ENCODE measurements around the gene KRT85.

Gene KRT85

GRCh38 chr12:52405922-52406385 lies 38.7 kb upstream of the KRT85 start, which contains the start of gene KRT82:
TSS of gene KRT82 (minus strand) at chr12:52406335. CDS start at chr12:52406277, 58 bp downstream.
- no peak for TF ChIP-seq TAF1 (IDR thresholded peaks at IDR 0.05; ENCODE audit: low read depth, low read length)
- TF ChIP-seq POLR2A (IDR thresholded peaks at IDR 0.05; ENCODE audit: low read depth, low read length), result no peak
- TF ChIP-seq SPI1 (IDR thresholded peaks at IDR 0.05; ENCODE audit: low read depth, low read length), result no peak
- no peak for TF ChIP-seq POU2F2 (IDR thresholded peaks at IDR 0.05; ENCODE audit: low read depth, low read length)
- no peak for TF ChIP-seq POLR2AphosphoS5 (IDR thresholded peaks at IDR 0.05; ENCODE audit: low read depth, low read length)
- no peak for TF ChIP-seq PAX5 (IDR thresholded peaks at IDR 0.05; ENCODE audit: insufficient read depth, low read length, severe bottlenecking)
- DNase-seq (ENCODE audit: insufficient read length, low spot score) (no peak), FAIRE-seq (no peak)

- DNase-seq (ENCODE audit: insufficient read length, low spot score) (no peak), FAIRE-seq (no peak)
- TF ChIP-seq TAF1 (IDR thresholded peaks at IDR 0.05; ENCODE audit: low read depth, low read length), result no peak
- no peak for TF ChIP-seq PAX5 (IDR thresholded peaks at IDR 0.05; ENCODE audit: insufficient read depth, low read length, severe bottlenecking)
- no peak for TF ChIP-seq POU2F2 (IDR thresholded peaks at IDR 0.05; ENCODE audit: low read depth, low read length)
- no peak for TF ChIP-seq SPI1 (IDR thresholded peaks at IDR 0.05; ENCODE audit: low read depth, low read length)
- TF ChIP-seq POLR2AphosphoS5 (IDR thresholded peaks at IDR 0.05; ENCODE audit: low read depth, low read length), result no peak
- no peak for TF ChIP-seq POLR2A (IDR thresholded peaks at IDR 0.05; ENCODE audit: low read depth, low read length)
Measured at GRCh38 chr12:52404951-52405350, 37.7 kb upstream of the KRT85 start.

- TF ChIP-seq POU2F2 (IDR thresholded peaks at IDR 0.05; ENCODE audit: low read depth, low read length) (no peak), PAX5 (IDR thresholded peaks at IDR 0.05; ENCODE audit: insufficient read depth, low read length, severe bottlenecking) (no peak), POLR2A (IDR thresholded peaks at IDR 0.05; ENCODE audit: low read depth, low read length) (no peak), POLR2AphosphoS5 (IDR thresholded peaks at IDR 0.05; ENCODE audit: low read depth, low read length) (no peak), SPI1 (IDR thresholded peaks at IDR 0.05; ENCODE audit: low read depth, low read length) (no peak), TAF1 (IDR thresholded peaks at IDR 0.05; ENCODE audit: low read depth, low read length) (no peak)
- DNase-seq (ENCODE audit: insufficient read length, low spot score), result no peak
- no peak for FAIRE-seq
Measured at GRCh38 chr12:52403561-52403960, 36.3 kb upstream of the KRT85 start.

- no peak for DNase-seq (ENCODE audit: insufficient read length, low spot score)
- TF ChIP-seq POLR2AphosphoS5 (IDR thresholded peaks at IDR 0.05; ENCODE audit: low read depth, low read length), result no peak
- no peak for TF ChIP-seq PAX5 (IDR thresholded peaks at IDR 0.05; ENCODE audit: insufficient read depth, low read length, severe bottlenecking)
- TF ChIP-seq SPI1 (IDR thresholded peaks at IDR 0.05; ENCODE audit: low read depth, low read length), result no peak
- TF ChIP-seq POU2F2 (IDR thresholded peaks at IDR 0.05; ENCODE audit: low read depth, low read length), result no peak
- TF ChIP-seq TAF1 (IDR thresholded peaks at IDR 0.05; ENCODE audit: low read depth, low read length), result no peak
- no peak for TF ChIP-seq POLR2A (IDR thresholded peaks at IDR 0.05; ENCODE audit: low read depth, low read length)
- FAIRE-seq, result no peak
Measured at GRCh38 chr12:52402873-52403540, 35.7 kb upstream of the KRT85 start.

- DNase-seq (ENCODE audit: insufficient read length, low spot score), result no peak
- no peak for TF ChIP-seq SPI1 (IDR thresholded peaks at IDR 0.05; ENCODE audit: low read depth, low read length)
- no peak for TF ChIP-seq TAF1 (IDR thresholded peaks at IDR 0.05; ENCODE audit: low read depth, low read length)
- TF ChIP-seq POU2F2 (IDR thresholded peaks at IDR 0.05; ENCODE audit: low read depth, low read length), result no peak
- TF ChIP-seq PAX5 (IDR thresholded peaks at IDR 0.05; ENCODE audit: insufficient read depth, low read length, severe bottlenecking), result no peak
- TF ChIP-seq POLR2AphosphoS5 (IDR thresholded peaks at IDR 0.05; ENCODE audit: low read depth, low read length), result no peak
- TF ChIP-seq POLR2A (IDR thresholded peaks at IDR 0.05; ENCODE audit: low read depth, low read length), result no peak
- FAIRE-seq, result no peak
Measured at GRCh38 chr12:52402377-52402776, 35.1 kb upstream of the KRT85 start.

GRCh38 chr12:52401926-52402325 lies 34.6 kb upstream of the KRT85 start:
- TF ChIP-seq SPI1 (IDR thresholded peaks at IDR 0.05; ENCODE audit: low read depth, low read length) (no peak), PAX5 (IDR thresholded peaks at IDR 0.05; ENCODE audit: insufficient read depth, low read length, severe bottlenecking) (no peak), TAF1 (IDR thresholded peaks at IDR 0.05; ENCODE audit: low read depth, low read length) (no peak), POU2F2 (IDR thresholded peaks at IDR 0.05; ENCODE audit: low read depth, low read length) (no peak), POLR2AphosphoS5 (IDR thresholded peaks at IDR 0.05; ENCODE audit: low read depth, low read length) (no peak), POLR2A (IDR thresholded peaks at IDR 0.05; ENCODE audit: low read depth, low read length) (no peak)
- no peak for FAIRE-seq
- DNase-seq (ENCODE audit: insufficient read length, low spot score), result no peak

GRCh38 chr12:52401526-52401925 lies 34.2 kb upstream of the KRT85 start:
- FAIRE-seq, result no peak
- no peak for TF ChIP-seq POLR2A (IDR thresholded peaks at IDR 0.05; ENCODE audit: low read depth, low read length)
- no peak for TF ChIP-seq POU2F2 (IDR thresholded peaks at IDR 0.05; ENCODE audit: low read depth, low read length)
- no peak for TF ChIP-seq TAF1 (IDR thresholded peaks at IDR 0.05; ENCODE audit: low read depth, low read length)
- TF ChIP-seq PAX5 (IDR thresholded peaks at IDR 0.05; ENCODE audit: insufficient read depth, low read length, severe bottlenecking), result no peak
- TF ChIP-seq POLR2AphosphoS5 (IDR thresholded peaks at IDR 0.05; ENCODE audit: low read depth, low read length), result no peak
- no peak for TF ChIP-seq SPI1 (IDR thresholded peaks at IDR 0.05; ENCODE audit: low read depth, low read length)
- DNase-seq (ENCODE audit: insufficient read length, low spot score), result no peak

GRCh38 chr12:52400906-52401305 lies 33.6 kb upstream of the KRT85 start:
- no peak for FAIRE-seq
- TF ChIP-seq PAX5 (IDR thresholded peaks at IDR 0.05; ENCODE audit: insufficient read depth, low read length, severe bottlenecking), result no peak
- no peak for TF ChIP-seq POLR2A (IDR thresholded peaks at IDR 0.05; ENCODE audit: low read depth, low read length)
- TF ChIP-seq POU2F2 (IDR thresholded peaks at IDR 0.05; ENCODE audit: low read depth, low read length), result no peak
- TF ChIP-seq SPI1 (IDR thresholded peaks at IDR 0.05; ENCODE audit: low read depth, low read length), result no peak
- TF ChIP-seq POLR2AphosphoS5 (IDR thresholded peaks at IDR 0.05; ENCODE audit: low read depth, low read length), result no peak
- no peak for TF ChIP-seq TAF1 (IDR thresholded peaks at IDR 0.05; ENCODE audit: low read depth, low read length)

GRCh38 chr12:52399756-52400155 lies 32.5 kb upstream of the KRT85 start:
- no peak for DNase-seq (ENCODE audit: insufficient read length, low spot score)
- no peak for FAIRE-seq
- TF ChIP-seq TAF1 (IDR thresholded peaks at IDR 0.05; ENCODE audit: low read depth, low read length) (no peak), PAX5 (IDR thresholded peaks at IDR 0.05; ENCODE audit: insufficient read depth, low read length, severe bottlenecking) (no peak), POLR2AphosphoS5 (IDR thresholded peaks at IDR 0.05; ENCODE audit: low read depth, low read length) (no peak), POU2F2 (IDR thresholded peaks at IDR 0.05; ENCODE audit: low read depth, low read length) (no peak), SPI1 (IDR thresholded peaks at IDR 0.05; ENCODE audit: low read depth, low read length) (no peak), POLR2A (IDR thresholded peaks at IDR 0.05; ENCODE audit: low read depth, low read length) (no peak)

More at GRCh38 chr12:52400906-52401305, 33.6 kb upstream of the KRT85 start:
- DNase-seq (ENCODE audit: insufficient read length, low spot score), result no peak
